ENCODE data around the gene LPAR6. TPM values are rescaled to one million over a fixed set of nuclear protein-coding genes. Genes with fewer than 3 reads are reported as not detected.

LPAR6 gene
- total RNA-seq, 3 donors from 2014 or later (not counting 1 experiment from before 2014, with no cell fraction given): 38.5 to 48.9 (median 41.1) TPM

GRCh38 chr13:48370815-48371214 lies 42.1 kb downstream of the LPAR6 start:
- Mint-ChIP-seq H3K36me3 (peaks cover 28% of the 10 kb centered on the region), H3K9me3 (peaks cover 0 to 2% of the 10 kb centered on the region in 2 donors), H3K27ac (no peak overlapping the region), H3K27me3 (ENCODE audit: low read depth in 2 of 2) (no peaks in the 10 kb centered on the region), H3K4me3 (no peak overlapping the region), H3K4me1 (no peaks in the 10 kb centered on the region)
- intact Hi-C loops (cut with micrococcal nuclease): no loop called here
- Histone ChIP-seq H3K36me3 (ENCODE audit: control insufficient read depth, insufficient read depth, low read length) (peaks cover 9% of the 10 kb centered on the region), H3K9me3 (ENCODE audit: control insufficient read depth, insufficient read depth, low read length) (no peaks in the 10 kb centered on the region), H3K27me3 (ENCODE audit: control insufficient read depth, insufficient read depth, low read length) (no peaks in the 10 kb centered on the region), H3K27ac (ENCODE audit: low read length) (no peak overlapping the region), H3K4me3 (ENCODE audit: low read length) (no peak overlapping the region), H3K4me1 (ENCODE audit: control insufficient read depth, insufficient read depth, low read length) (no peaks in the 10 kb centered on the region)
- ATAC-seq (no peak), DNase-seq (no peak)
- WGBS (ENCODE audit: insufficient coverage): 90% methylated on average over 1 of the region's 2 CpGs
- TF ChIP-seq CTCF (IDR thresholded peaks at IDR 0.05): no peak

- Histone ChIP-seq H3K36me3 (ENCODE audit: control insufficient read depth, insufficient read depth, low read length) (peaks cover 10% of the 10 kb centered on the region), H3K27ac (ENCODE audit: low read length) (no peak overlapping the region), H3K27me3 (ENCODE audit: control insufficient read depth, insufficient read depth, low read length) (no peaks in the 10 kb centered on the region), H3K4me3 (ENCODE audit: low read length) (no peak overlapping the region), H3K9me3 (ENCODE audit: control insufficient read depth, insufficient read depth, low read length) (no peaks in the 10 kb centered on the region), H3K4me1 (ENCODE audit: control insufficient read depth, insufficient read depth, low read length) (no peaks in the 10 kb centered on the region)
- no peak overlapping the region for H3K4me3 Mint-ChIP-seq
- no peak for ATAC-seq
- no peak overlapping the region for H3K27ac Mint-ChIP-seq
- peaks cover 0 to 2% of the 10 kb centered on the region in 2 donors for H3K9me3 Mint-ChIP-seq
- no peak for DNase-seq
- intact Hi-C loops (cut with micrococcal nuclease): no loop called here
- no peak for TF ChIP-seq CTCF (IDR thresholded peaks at IDR 0.05)
- peaks cover 24% of the 10 kb centered on the region for H3K36me3 Mint-ChIP-seq
- H3K4me1 Mint-ChIP-seq: no peaks in the 10 kb centered on the region
- WGBS (ENCODE audit: insufficient coverage): 100% methylated on average over 1 of the region's 1 CpG
- no peaks in the 10 kb centered on the region for H3K27me3 Mint-ChIP-seq (ENCODE audit: low read depth in 2 of 2)
Observed at GRCh38 chr13:48369988-48370387, 42.9 kb downstream of the LPAR6 start.

Other genes starting within 250 kb of the LPAR6 start
- 100 to 1,000 TPM; 305 to 387 (median 309) TPM for gene ITM2B, start 179.9 kb downstream of the LPAR6 start, total RNA-seq
- 10 to 100 TPM; 25.5 to 28.3 (median 26.9) TPM for gene RB1, start 109.4 kb downstream of the LPAR6 start, total RNA-seq
- 10 to 100 TPM; 21.9 to 27.1 (median 24.2) TPM for gene RCBTB2, start 120.0 kb upstream of the LPAR6 start, total RNA-seq
- 1 to 10 TPM; 5.3 to 8.6 (median 7.9) TPM for gene CYSLTR2, start 240.8 kb upstream of the LPAR6 start, total RNA-seq